ENCODE measurements around the gene STAT6. TPM values are rescaled to one million over a fixed set of nuclear protein-coding genes. Genes with fewer than 3 reads are reported as not detected.

The STAT6 gene
- total RNA-seq, 6 experiments from 2014 or later: 83.7 to 102 (median 93.5) TPM

DNA sequence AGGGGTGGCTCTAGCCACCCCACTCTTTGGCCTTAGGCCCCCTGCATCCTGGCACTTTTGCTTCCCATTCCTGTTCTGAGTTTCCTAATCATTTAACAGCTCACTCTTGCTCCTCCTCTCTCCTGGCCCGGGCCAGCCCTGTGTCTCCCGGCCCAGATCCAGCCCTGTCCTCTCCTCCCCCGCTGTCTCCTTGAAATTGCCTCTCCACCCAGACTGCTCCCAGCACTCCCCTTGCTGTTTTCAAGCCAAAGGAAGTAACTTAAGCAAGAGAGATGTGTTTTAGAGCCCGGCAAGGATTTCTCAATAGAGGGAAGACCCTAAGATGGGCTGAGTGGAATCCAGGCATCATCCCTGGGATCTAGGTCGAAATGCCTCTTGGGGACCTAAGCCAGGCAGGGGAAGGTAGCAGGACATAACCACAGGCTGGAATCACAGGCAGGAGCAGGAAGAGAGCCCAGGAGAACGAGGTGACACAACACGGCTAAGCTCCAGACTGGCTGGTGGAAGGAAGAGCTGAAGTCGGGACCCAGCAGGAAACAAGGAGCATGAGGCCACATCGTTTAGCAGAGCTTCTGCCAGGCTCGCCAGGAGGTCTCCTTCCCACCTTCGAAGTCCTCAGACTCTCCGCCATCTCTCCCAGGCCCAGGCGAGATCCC lies 38.2 kb upstream of the STAT6 start:
- TF ChIP-seq, protein P1, sequence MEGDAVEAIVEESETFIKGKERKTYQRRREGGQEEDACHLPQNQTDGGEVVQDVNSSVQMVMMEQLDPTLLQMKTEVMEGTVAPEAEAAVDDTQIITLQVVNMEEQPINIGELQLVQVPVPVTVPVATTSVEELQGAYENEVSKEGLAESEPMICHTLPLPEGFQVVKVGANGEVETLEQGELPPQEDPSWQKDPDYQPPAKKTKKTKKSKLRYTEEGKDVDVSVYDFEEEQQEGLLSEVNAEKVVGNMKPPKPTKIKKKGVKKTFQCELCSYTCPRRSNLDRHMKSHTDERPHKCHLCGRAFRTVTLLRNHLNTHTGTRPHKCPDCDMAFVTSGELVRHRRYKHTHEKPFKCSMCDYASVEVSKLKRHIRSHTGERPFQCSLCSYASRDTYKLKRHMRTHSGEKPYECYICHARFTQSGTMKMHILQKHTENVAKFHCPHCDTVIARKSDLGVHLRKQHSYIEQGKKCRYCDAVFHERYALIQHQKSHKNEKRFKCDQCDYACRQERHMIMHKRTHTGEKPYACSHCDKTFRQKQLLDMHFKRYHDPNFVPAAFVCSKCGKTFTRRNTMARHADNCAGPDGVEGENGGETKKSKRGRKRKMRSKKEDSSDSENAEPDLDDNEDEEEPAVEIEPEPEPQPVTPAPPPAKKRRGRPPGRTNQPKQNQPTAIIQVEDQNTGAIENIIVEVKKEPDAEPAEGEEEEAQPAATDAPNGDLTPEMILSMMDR (IDR thresholded peaks at IDR 0.05): no peak
- H3K27me3 Mint-ChIP-seq (ENCODE audit: insufficient read depth): peaks cover 2% of the 10 kb centered on the region
- no peak for DNase-seq
- peaks cover 87% of the 10 kb centered on the region for H3K4me1 Mint-ChIP-seq (ENCODE audit: low read depth)
- peak overlapping the region; percentile 97 for H3K27ac Mint-ChIP-seq
- H3K4me3 Mint-ChIP-seq: peak overlapping the region; percentile 65
- H3K36me3 Mint-ChIP-seq (ENCODE audit: low read depth): peaks cover 51% of the 10 kb centered on the region
- H3K9me3 Mint-ChIP-seq: no peaks in the 10 kb centered on the region

DNA sequence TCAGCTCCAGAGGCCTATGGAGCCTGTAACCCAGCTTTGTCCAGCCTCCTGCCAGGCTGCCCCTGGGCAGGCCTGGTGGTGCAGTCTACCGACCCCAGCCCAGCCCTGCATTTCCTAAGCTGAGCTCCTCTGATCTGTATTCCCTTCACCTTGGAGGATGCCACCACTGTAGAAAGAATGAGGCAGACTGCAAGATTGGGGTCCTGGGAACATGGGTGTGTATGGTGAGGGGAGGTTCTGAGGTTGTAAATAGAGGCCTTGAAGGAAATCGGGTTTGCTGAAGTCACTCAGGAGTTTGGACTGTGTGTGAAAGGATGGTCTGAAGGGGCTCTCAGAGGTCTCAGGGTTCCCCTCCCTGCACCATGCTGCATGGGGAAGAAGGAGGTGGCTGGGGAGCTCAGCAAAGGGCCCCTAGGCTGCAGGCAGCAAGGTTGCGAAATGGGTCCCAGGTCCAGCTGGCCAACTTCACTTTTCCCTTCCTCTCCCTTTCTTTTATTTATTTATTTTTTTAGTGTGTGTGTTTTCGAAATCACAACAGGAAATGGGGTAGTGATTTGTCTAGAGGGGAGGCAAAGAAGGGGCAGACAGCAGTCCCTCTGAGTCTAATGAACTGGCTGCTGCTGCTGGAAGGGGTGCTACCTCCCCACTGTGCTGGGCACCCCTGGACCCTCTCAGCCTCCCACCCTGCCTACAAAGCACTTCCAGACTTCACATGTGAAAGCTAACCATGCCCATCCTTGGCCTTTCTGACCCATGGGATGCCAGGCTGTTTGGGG lies 37.5 kb upstream of the STAT6 start:
- H3K27ac Mint-ChIP-seq: peak overlapping the region; percentile 97
- no peaks in the 10 kb centered on the region for H3K9me3 Mint-ChIP-seq
- TF ChIP-seq, protein P1 (IDR thresholded peaks at IDR 0.05): no peak
- peaks cover 2% of the 10 kb centered on the region for H3K27me3 Mint-ChIP-seq (ENCODE audit: insufficient read depth)
- H3K4me1 Mint-ChIP-seq (ENCODE audit: low read depth): peaks cover 91% of the 10 kb centered on the region
- DNase-seq: peak; percentile 54
- H3K36me3 Mint-ChIP-seq (ENCODE audit: low read depth): peaks cover 55% of the 10 kb centered on the region
- peak overlapping the region; percentile 65 for H3K4me3 Mint-ChIP-seq

DNA sequence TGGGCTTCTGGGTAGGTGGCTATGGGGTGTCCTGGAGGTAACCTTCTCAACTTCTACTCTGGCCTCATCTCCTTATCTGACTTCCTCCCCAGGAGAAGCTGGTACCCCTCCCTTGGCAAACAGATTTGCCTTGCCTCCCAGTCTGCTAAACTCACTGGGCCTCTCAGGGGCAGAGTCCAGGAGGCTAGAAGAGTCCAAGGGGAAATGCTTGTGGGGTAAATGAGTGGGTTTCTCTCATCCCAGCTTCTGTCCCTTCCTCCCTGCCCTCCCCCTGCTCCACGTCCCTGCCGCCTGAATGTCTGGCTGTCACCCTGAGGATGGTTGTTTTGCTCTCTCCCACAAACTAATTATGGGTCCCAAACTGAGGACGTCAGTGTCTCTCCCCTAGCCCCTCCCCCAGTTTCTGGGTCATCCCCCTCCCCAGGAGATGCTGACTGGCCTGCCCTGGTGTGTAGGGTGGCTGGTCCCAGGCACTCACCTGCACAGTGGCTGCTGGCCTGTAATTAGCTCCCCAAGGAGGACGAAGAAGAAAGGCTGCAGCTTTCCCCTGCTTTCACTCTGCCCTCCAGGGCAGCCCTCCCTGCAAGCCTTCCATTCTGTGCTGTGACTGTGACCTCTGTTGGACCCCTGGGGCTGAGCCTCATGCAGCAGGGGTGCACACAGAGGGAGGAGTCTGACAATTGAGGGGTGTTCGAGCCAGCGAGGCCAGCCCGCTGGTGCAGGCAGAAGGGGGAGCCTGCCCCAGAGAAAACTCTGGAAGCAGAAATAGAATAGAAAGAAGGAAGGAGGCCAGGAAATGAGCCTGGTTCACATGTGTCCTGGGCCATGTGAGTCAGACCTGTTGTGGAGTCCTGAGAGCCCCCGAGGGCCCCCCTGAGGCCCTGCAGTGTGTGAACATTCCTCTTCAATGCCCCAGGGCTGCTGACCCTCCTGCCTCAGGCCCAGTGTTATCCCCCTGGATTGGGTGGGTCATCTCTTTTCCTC lies 36.1 kb upstream of the STAT6 start, which contains the start of gene LRP1-AS:
Gene LRP1-AS (minus strand): TSS at position 659 of the 984 bp plus-strand sequence.
- peaks cover 46% of the 10 kb centered on the region for H3K36me3 Mint-ChIP-seq (ENCODE audit: low read depth)
- peaks cover 80% of the 10 kb centered on the region for H3K4me1 Mint-ChIP-seq (ENCODE audit: low read depth)
- peaks cover 2% of the 10 kb centered on the region for H3K27me3 Mint-ChIP-seq (ENCODE audit: insufficient read depth)
- TF ChIP-seq, protein P1 (IDR thresholded peaks at IDR 0.05): no peak
- peak within 1 kb of the TSS; percentile 97 for H3K27ac Mint-ChIP-seq
- H3K9me3 Mint-ChIP-seq: no peaks in the 10 kb centered on the region
- H3K4me3 Mint-ChIP-seq: peak within 1 kb of the TSS; percentile 53
- DNase-seq: peak; percentile 60

DNA sequence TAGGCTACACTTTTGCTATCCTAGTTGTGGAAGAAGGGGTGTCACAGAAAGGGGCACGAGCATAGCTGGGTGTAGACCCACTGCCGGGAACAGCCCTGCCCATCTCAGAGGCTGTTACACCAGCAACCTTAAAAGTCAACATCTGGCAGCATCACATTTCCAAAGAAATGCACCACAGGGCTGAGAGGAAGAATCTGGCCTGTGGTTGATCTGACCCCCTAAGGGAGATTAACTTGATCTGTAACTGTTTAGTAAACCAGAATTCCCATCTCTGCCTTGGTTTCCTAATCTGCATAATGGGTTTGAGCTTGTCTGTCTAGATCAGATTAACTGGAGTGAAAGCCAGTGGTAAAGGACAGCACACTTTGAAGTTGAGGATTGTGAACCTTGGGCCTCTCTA lies 34.9 kb upstream of the STAT6 start:
- TF ChIP-seq, protein P1 (IDR thresholded peaks at IDR 0.05): no peak
- Mint-ChIP-seq H3K36me3 (ENCODE audit: low read depth) (peaks cover 54% of the 10 kb centered on the region), H3K4me3 (no peak overlapping the region), H3K4me1 (ENCODE audit: low read depth) (peaks cover 80% of the 10 kb centered on the region), H3K9me3 (no peaks in the 10 kb centered on the region), H3K27me3 (ENCODE audit: insufficient read depth) (peaks cover 2% of the 10 kb centered on the region), H3K27ac (peak overlapping the region; percentile 97)
- no peak for DNase-seq

DNA sequence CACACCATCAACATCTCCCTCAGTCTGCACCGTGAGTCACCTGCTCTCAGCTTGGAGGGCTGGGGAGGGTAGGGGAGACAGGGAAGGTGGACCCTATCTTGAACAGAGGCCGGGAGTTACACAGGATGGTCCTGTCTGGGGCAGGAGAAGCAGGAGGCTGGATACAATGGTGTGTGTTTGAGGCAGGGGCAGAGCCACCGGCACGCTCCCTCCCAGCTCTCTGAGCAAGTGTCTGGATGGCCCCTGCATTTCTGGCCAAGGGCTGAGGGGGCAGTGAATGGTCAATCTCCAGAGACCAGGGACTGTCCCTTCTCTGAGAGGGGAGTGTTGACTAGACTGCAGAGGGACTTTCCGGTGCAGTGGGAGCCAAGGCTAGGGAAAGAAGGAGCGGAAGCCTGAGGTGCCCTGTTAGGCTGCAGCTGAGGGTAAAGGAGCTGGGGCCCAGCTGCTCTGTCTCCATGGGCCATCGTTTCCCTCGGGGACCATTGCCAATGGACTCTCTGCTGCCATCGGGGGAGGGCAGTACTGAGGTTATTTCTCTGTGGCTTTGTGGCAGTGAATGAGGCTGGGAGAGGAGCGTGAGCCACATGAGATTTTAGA lies 34.4 kb upstream of the STAT6 start:
- H3K27me3 Mint-ChIP-seq (ENCODE audit: insufficient read depth): peaks cover 2% of the 10 kb centered on the region
- H3K4me3 Mint-ChIP-seq: no peak overlapping the region
- TF ChIP-seq, protein P1 (IDR thresholded peaks at IDR 0.05): no peak
- peak overlapping the region; percentile 97 for H3K27ac Mint-ChIP-seq
- DNase-seq: no peak
- no peaks in the 10 kb centered on the region for H3K9me3 Mint-ChIP-seq
- peaks cover 80% of the 10 kb centered on the region for H3K4me1 Mint-ChIP-seq (ENCODE audit: low read depth)
- H3K36me3 Mint-ChIP-seq (ENCODE audit: low read depth): peaks cover 54% of the 10 kb centered on the region

Data from HFFc6 (cell line).